ENCODE data around the gene KAZN.

- no peak for TF ChIP-seq CTCF (IDR thresholded peaks at IDR 0.05 in 8 of 11, conservative IDR thresholded peaks at IDR 0.05 in 3 of 11)
- TF ChIP-seq POLR2AphosphoS5 (IDR thresholded peaks at IDR 0.05) = no peak
Measured at GRCh38 chr1:14825396-14825795, 226.9 kb downstream of the KAZN start.
